ENCODE measurements around the gene ATXN7L1.
A peak's percentile ranks its signal among the peaks of the same experiment; 100 is the strongest.

- peak; percentile 78; the same call in 1 of the 2 replicates for TF ChIP-seq BHLHE40 (IDR thresholded peaks at IDR 0.05; ENCODE audit: low read depth, low read length)
- no peak for TF ChIP-seq CTCF (conservative IDR thresholded peaks at IDR 0.05; ENCODE audit: low read depth, low read length)
- TF ChIP-seq RFX5 (IDR thresholded peaks at IDR 0.05; ENCODE audit: low read depth, low read length) = no peak
- TF ChIP-seq POLR2A (IDR thresholded peaks at IDR 0.05; ENCODE audit: low read depth, low read length) = no peak
- 0 out of 2 replicates have a peak, but pooled peaks have one; percentile 29 for TF ChIP-seq CEBPB (IDR thresholded peaks at IDR 0.05; ENCODE audit: low read depth, low read length)
- TF ChIP-seq SMC3 (IDR thresholded peaks at IDR 0.05; ENCODE audit: low read depth, low read length) = no peak
- TF ChIP-seq USF2 (IDR thresholded peaks at IDR 0.05; ENCODE audit: low read depth, low read length) = peak; percentile 62; the same call in 1 of the 2 replicates
Observed at GRCh38 chr7:105691680-105692564, 184.5 kb downstream of the ATXN7L1 start.

Measured in IMR-90 (cell line).